CD4-positive, alpha-beta T cell treated with Interleukin-4 for 1 hour (primary cell): ENCODE measurements around the gene CLASP1.
"Not testable (repeated sequence)": the region's sequence is repeated elsewhere in the genome, so short reads cannot be mapped to it uniquely, and the experiment has no call there.

ENCODE experiments used
- DNase-seq, 2 donors: peaks; one replicate each; pipeline ENCODE4 v3.0.0-alpha.2; 2020 to 2022

CLASP1 gene

DNA sequence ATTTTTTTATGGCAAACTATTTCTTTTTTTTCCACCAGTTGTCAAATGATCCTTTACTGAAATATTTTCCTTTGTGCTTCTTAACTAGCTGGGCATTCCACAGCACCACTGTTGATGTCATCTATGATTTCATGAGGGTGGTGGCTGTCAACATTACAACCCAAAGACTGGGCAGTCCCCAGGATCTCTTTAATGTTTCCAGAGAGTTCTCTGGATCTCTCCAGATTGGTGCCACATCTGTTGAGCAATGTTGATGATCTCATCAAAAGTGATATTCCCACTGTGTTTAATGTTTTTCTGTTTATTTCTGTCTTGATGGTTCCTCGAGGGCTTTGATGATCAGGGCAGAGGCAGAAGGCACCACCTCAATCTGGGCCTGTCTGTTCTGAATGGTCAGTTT lies 9.1 kb upstream of the CLASP1 start:
- DNase-seq = not testable (repeated sequence)

DNA sequence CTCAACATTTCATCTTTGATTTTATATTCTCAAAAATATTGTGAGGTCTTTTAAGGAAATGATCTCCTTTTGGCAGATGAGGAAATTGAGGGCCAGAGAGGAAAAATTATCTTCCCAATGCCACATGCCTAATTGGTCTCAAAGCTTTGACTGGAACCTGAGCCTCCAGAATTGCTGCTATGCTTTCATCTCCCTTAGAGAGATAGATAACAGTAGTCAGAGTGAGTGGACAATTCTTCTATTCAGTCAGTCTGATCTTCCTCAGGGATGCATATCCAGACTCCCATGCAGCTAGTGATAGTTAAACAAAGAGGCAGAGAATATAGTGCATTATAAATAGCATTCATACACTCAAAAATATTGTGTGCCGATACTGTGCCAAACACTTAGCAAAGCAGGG lies 3.8 kb upstream of the CLASP1 start:
- no peak for DNase-seq

DNA sequence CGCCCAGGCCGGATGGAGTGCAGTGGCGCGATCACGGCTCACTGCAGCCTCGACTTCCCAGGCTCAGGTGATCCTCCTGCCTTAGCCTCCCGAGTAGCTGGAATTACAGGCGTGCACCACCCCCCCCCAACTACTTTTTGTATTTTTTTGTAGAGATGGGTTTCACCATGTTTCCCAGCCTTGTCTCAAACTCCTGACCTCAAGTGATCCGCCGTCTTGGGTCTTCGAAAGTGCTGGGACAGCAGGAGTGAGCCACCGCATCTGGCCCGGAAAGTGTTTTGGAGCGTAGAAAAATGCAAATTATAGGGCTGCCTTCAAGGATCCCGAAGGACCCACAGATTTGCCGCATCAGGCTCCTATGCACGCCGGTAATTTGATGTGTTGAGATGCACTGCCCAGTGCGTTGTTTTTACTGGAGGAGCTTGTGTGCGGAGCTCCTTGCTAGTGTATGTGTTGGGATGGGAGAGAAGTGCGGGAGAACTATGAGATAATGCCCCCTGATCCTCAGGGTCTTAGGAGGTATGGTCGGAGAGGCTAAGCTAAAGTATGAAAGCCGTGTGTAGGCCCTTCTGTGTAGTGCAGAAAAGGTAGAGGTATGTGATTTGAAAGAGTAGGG lies 1.2 kb upstream of the CLASP1 start:
- no peak for DNase-seq

DNA sequence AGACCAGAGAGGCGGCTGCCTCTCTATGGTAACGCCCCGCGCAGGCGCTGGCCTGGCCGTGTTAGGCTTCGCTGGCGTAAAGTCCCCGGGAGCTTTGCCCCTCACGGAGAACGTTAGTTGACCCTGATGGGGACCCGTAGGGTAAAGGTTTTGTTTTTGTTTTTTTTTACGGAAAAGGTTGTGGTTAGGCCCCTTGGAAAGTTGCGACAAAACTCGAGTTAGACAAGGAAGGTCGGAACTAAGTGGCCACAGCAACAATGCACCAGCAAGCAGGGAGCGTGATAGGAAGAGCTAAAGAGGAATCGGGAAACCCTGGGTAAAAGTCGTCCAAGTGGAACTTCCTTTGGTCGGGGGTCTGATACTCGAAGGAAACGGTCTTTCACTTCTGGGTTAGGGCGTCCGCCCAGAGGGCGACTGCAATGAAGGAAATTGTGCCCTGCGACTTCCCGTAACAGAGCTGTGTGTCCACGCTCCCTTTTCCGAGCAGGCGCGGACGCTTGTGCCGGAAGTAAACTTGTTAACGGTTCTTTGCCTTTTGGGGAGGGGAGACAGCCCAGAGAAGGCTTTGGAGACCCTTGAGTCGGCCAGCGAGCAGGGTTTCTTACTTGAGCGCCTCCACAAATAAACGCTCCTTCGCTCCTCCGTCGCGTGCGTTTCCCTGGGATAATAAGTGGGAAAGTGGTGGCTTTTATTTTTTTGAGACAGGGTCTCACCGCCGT lies 493 bp upstream of the CLASP1 start:
- peak; percentile 97 to 98 for DNase-seq

DNA sequence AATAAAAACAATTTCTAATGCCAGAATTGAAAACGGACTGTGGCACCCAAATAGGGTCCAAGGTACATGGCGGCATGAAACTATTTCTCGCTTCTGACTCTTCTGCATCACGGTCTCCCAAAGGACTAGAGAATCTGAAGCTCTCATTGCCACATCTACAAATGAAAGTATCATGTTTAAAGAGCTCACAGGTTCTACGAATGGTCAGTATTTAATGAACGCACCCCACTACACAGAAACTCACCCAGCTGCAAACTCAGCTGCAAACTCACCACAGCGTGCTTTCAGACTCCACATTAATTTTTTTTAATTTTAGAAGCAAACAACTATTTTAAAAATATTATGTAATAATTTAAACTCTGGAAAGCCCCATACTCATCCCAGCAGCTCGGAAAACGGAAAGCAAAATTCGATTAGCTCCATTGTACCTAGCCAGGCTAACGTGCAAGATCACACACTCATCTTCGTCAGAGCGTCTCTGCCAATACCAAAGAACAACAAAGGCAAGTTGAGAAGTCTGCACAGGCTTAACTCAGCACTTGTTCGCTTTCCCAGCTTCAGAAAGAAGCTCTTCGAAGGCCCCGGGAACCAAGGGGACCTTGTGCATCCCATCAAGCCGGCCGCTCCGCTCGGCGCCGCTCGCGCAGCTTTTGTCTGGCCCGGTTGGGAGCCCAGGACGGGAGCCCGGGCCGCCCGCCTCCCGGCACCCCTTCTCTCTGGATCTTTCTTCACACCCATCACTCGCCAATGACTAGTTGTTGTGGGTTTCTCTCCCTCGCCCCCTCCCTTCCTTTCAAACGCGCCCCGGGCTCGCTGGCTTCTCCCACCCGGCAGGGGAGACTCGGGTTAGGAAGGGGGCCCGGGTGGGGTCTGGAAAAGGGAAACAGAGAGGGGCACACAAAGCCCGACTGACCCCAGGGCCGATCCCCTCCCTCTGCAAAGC lies 785 bp downstream of the CLASP1 start:
- peak; percentile 46 to 61 for DNase-seq

DNA sequence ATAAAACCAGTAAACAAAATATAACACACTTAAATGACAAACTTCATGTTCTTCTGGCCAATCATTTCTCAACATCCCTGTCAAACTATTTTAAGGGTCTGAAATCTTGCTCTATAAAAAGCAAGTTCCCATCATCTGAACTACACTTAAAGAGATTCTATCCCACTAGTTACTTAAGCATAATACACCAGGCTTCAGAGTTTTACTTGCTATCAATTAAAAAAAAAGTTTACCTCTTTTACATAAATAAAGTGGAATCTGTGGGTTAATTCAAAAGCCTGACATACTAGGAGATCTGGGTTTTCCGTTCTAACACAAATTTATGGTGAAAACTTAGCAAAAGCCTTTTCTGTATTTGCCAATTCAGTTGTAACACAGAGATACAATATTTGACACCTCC lies 1.9 kb downstream of the CLASP1 start:
- DNase-seq = no peak

DNA sequence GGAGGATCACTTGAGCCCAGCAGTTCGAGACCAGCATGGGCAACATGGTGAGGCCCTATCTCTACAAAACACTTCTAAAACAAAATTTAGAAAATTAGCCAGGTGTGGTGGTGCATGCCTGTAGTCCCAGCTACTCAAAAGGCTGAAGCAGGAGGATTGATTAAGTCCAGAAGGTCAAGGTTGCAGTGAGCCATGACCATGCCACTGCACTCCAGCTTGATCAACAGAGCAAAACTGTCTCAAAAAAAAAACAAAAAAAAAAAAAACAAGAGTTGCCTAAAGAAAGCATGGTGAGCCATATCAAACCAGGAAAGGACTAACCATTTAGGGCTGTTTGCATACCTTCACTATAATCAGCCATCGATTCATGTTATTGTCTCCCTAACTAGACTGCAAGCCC lies 4.5 kb downstream of the CLASP1 start:
- DNase-seq = no peak

DNA sequence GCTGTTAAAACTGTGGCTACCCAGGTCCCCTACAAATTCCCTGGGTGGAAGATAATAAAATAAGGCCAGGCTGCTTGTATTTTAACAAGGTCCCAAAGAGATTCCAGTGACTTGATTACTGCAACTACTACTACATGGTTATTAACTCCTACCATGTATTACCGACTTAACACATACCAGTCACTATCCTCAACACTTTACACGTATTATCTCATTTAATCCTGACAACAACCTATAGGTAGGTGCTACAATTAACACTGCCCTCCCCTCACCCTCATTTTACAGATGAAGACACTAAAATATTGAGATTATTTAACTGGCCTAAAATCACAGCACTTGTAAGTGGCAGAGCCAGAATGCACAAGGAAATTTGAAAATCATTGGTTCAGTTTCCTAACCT lies 5.4 kb downstream of the CLASP1 start:
- no peak for DNase-seq

DNA sequence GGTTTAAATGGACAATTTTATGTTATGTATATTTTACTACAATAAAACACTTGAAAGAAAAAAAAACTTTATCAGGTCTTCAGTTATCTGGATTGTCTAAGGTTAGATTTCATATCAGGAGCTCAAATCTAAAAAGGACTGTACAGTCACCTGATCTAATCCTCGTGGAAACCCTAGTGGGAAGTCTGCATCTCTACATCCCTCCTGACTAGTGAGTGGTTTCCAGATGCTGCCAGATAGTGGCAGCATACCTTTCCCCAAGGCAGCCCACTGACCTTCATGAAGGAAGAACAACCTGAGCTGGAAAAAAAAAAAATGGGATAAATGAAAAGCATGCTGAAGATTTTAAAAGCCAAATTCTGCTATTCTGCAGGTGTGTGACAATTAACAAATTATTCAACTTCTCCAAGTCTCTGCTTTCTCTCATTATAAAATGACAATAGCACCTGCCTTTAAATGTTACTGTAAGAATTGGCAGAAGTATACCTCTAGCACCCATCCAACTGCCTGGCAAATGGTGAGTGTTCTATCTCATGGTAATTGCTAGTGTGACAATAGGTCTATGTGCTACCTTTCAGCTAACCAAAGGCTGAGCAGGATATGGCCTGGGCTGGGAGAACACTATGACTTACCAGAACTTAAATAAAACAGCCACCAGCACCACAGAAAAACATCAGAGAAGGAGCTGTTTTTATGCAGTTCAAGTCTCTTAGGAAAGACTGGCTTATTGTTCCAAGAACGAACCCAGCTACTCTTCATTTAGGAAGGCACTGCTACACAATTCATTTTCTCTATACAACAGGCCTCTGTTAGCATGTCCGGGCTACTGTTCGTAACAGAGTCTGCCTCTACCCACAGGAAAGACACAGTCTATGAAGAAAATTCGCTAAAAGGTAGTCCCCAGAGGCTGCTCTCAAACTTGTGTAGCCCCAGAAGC lies 8.6 kb downstream of the CLASP1 start:
- no peak for DNase-seq

DNA sequence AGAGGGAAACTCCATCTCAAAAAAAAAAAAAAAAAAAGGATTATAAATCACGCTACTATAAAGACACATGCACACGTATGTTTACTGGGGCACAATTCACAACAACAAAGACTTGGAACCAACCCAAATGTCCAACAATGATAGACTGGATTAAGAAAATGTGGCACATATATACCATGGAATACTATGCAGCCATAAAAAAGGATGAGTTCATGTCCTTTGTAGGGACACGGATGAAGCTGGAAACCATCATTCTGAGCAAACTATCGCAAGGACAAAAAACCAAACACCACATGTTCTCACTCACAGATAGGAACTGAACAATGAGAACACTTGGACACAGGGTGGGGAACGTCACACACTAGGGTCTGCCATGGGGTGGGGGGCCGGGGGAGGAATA lies 9.4 kb downstream of the CLASP1 start:
- DNase-seq = not testable (repeated sequence)

DNA sequence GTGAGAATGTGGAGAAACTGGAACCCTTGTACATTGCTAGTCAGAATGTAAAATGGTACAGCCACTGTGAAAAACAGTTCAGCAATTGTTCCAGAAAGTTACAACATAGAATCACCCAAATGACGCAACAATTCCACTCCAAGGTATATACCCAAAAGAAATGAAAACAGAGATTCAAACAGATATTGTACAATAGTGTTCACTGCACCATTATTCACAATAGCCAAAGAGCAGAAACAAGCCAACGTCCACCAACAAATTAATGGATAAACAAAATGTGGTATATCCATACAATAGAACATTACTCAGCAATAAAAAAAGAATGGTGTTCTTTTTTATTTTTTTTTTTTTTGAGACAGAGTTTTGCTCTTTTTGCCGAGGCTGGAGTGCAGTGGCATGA lies 10.9 kb downstream of the CLASP1 start:
- no peak for DNase-seq

DNA sequence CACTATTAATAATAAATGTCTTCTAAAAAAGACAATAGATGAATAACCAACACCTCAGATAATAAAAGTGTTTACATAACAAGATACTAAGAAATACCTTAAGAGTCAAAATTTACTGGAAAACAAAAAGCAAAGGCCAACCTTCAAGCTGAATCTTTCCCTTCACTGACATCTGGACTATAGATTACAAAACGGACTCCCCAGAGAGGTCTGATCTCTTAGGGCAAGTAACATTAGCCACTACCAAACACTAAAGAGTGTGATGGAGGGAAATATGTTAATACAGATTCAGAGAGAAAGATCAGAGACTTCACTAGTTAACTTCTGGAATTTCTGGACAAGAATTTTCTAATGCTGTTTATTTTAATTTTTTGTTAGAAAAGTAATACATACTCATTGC lies 13.9 kb downstream of the CLASP1 start:
- DNase-seq = no peak

DNA sequence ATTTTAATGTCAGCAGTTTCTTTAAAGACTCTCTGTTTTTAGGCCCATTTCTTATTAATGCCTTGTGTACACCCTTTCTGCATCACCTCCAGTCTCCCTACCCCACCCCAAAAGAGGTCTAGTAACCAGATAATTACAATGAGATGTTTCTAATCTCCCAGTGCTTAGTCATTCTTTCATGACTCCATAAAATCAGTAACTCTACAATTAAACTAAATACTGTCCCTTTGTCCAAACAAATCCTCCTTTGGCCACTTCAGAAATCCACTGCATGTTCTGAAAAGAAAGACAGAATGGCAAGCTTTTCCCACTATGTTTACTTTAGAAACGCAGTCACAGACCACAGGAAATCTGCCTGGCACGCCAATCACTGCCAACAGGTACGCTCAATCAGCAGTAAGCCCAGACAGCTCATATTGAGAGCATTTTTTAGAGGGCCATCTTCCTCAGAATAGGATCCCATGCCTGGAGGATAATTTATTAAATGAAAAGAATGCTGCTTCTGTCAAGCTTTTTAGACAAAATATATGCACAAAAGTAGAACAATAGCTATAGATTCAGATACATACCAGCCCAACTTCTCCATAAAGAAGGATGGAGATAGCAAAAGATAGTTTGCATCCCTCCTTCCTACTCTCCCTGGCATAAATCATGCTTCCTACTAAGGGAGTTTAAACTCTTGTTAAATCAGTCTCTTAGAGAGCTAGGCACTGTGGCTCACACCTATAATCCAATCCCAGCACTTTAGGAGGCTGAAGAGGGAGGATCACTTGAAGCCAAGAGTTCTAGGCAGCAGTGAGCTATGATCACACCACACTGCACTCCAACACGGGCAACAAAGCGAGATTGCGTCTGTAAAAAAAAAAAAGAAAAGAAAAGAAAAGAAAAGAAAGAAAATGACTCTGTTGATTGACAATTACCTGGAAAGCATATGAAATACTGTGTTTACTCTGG lies 14.6 kb downstream of the CLASP1 start:
- DNase-seq = no peak

DNA sequence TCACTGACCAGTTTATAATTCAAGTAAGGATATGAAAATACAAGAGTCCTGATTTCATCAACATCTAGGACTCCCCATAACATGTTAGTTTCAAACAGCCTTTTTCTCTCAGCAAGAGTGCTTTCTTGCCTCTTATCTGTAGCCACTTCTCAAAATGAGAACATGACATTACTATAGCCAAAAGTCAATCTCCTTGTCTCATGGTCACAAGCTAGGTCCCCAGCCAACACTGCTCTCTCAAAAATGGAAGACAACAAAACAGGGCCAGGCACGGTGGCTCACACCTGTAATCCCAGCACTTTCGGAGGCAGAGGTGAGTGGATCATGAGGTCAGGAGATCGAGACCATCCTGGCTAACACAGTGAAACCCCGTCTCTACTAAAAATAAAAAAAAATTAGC lies 15.8 kb downstream of the CLASP1 start:
- no peak for DNase-seq

DNA sequence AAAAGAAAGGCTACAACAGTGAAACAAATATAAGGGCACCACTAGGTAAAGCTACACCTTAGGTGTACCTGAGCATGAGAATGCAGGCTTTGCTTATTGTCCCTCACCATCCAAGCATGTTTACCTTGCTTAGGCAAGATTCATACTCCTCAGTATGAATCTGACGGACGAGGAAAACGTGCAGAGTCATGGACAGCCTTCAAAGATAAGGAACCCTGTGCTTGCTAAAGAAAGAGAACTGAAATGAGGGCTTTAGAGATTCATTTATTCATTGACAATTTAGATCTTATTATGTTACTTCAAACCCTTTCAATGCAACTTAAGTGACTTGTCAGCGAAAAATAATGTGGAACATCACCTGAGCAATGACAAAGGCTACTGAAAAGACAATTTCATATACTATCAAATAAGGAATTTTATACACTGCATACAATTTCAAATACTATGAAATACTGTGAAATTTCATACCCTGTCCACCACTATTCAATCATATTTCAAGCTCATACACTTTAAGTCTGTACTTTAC lies 21.7 kb downstream of the CLASP1 start:
- DNase-seq = no peak

DNA sequence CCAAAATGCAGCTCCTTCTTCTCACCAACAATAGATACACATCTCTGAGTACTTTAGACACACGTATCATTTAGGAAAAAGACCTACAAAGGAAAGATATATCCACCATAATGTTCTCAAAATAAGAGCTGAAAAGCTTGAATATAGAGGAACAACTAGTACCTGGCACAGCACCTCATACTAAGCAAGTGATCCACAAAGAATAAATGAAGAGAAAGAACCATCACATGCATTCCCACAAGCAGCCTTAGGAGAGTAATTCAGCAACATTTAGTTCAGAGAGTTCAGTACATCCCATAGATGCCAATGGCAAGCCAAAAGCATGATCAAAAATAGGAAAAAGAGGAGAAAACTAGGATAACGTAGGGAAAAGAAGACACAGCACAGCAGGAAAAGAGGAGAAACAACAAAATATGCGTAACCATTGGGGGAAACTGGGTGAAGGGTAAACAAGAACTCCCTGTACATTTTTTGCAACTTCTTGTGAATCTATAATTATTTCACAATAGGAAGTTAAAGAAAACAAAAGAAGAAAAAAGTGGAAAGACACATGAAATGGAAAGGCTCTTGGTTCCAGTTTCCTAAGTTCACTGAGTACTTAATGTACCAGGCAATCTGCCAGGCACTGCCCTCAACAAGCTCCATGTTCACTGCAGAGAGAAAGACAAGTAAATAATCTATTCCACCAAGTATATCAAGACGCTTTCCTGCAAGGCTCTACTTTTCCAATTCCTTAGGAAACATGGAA lies 22.3 kb downstream of the CLASP1 start:
- no peak for DNase-seq

DNA sequence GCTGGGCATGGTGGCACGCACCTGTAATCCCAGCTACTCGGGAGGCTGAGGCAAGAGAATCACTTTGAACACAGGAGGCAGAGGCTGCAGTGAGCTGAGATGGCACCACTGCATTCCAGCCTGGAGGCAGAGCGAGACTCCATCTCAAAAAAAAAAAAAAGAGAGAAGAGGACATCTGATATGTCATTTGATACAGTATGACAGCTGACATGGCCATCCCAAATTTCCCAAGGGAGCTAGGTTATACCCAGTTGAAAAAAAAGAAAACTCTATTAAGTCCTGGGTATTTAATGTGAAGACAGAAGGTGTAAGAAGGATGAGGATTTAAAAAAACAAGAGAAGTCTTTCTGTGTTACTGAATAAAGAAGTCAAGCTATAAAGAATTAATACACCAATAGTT lies 23.3 kb downstream of the CLASP1 start:
- no peak for DNase-seq

DNA sequence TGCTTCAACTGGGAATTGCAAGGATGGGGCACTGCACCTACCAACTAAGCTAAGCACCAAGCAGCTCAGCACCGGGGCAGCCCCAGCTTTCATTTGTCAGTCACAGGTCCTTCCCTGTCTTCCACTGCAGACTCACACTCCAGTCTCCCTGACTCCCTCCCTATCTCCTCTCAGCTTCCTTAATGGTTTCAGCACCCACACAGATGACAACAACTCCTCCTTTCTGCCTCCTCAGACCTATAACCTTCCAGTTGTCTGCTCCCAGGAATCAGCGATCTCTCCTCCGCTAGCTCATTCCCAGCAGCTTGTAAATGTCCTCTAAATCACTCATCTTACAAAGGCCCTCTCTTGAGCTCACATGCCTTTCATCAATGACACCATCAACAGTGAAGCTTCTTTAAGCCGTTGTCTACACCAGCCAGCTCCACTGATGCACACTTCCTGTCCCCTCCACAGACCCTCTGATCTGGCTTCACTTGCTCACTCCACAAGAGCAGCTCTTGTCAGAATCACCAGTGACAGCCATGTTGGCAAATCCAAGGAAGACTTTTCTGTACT lies 32.1 kb downstream of the CLASP1 start:
- DNase-seq = no peak

DNA sequence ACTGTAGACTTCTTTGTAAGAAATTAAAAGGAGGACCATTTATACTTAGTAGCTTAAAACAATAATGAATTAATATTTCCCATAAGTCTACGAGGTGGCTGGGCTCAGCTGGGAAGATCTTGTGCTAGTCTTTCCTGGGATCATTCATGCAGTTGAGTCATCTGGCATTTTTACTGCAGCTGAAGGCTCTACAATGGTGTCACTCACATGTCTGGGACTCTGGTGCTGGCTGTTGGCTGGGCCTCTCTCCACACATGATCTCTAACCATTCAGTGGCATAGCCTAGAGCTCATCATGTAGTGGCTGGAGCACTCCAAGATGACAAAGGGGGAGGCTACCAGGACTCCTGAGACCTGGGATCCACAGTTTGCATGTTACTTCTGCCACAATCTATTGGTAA lies 35.5 kb downstream of the CLASP1 start:
- no peak for DNase-seq

DNA sequence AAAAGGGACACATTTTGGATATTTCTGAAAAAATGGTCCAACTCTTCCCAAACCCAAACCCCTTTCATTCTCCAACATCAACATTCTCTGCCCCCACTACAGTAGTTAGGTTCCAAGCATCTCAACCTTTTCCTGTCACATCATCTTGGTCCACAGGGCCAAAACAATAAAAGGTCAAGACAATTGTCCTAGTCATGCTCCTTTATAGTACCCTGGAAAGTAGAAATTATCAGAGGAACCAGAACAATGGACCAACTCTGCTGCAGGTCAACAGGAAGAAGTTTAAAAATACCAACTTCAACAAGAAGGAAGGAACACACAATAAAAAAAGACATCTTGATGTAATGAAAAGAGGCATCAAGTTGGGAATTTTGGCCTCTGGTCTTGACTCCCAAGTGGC lies 36.1 kb downstream of the CLASP1 start:
- DNase-seq = no peak
